WTC11 (cell line): ENCODE measurements around the gene CLEC4E.

Experiments
- GABPB1 ChIP-seq: sonication (generic); formaldehyde crosslinking; IDR thresholded peaks from 2 replicates; pipeline ENCODE4 v1.8.1; 2023; ENCODE audit warnings: mild to moderate bottlenecking, missing genetic modification reagents
- MYBL2 ChIP-seq: sonication (generic); formaldehyde crosslinking; IDR thresholded peaks from 2 replicates; pipeline ENCODE4 v1.8.1; 2023; ENCODE audit warnings: mild to moderate bottlenecking, moderate library complexity, missing genetic modification reagents
- NR2C2 ChIP-seq: sonication (generic); formaldehyde crosslinking; IDR thresholded peaks from 2 replicates; pipeline ENCODE4 v1.8.0; 2022; ENCODE audit warnings: mild to moderate bottlenecking, missing genetic modification reagents
- SOX15 ChIP-seq: fragments of 250-450 bp; sonication (Bioruptor Pico); IDR thresholded peaks from 2 replicates; pipeline ENCODE4 v1.9.0; 2021; ENCODE audit warnings: mild to moderate bottlenecking
- TEAD4 ChIP-seq: sonication (generic); formaldehyde crosslinking; IDR thresholded peaks from 2 replicates; pipeline ENCODE4 v1.8.0; 2022; ENCODE audit warnings: mild to moderate bottlenecking, missing genetic modification reagents
- ZNF396 ChIP-seq: fragments of 250-450 bp; sonication (Bioruptor Pico); IDR thresholded peaks from 2 replicates; pipeline ENCODE4 v1.8.0; 2021; ENCODE audit warnings: mild to moderate bottlenecking, moderate library complexity, borderline replicate concordance
- TF ChIP-seq, protein P1 (sequence below): sonication (generic); formaldehyde crosslinking; IDR thresholded peaks from 2 replicates; pipeline ENCODE4 v1.8.1; 2023; ENCODE audit warnings: mild to moderate bottlenecking, moderate library complexity, missing genetic modification reagents
- TF ChIP-seq, protein P2 (sequence below): sonication (generic); formaldehyde crosslinking; IDR thresholded peaks from 2 replicates; pipeline ENCODE4 v1.8.0; 2022; ENCODE audit warnings: mild to moderate bottlenecking, missing genetic modification reagents
- TF ChIP-seq, protein P3 (sequence below): fragments of 200-600 bp; IDR thresholded peaks from 2 replicates; pipeline ENCODE4 v1.8.0; 2022; ENCODE audit warnings: antibody characterized with exemption
- TF ChIP-seq, protein P4 (sequence below): sonication (generic); formaldehyde crosslinking; IDR thresholded peaks from 2 replicates; pipeline ENCODE4 v1.8.0; 2023; ENCODE audit warnings: missing genetic modification reagents, mild to moderate bottlenecking, borderline replicate concordance
- TF ChIP-seq, protein P5 (sequence below): fragments of 250-450 bp; sonication (Bioruptor Pico); IDR thresholded peaks from 2 replicates; pipeline ENCODE4 v1.9.0; 2021; ENCODE audit warnings: mild to moderate bottlenecking, borderline replicate concordance
- TF ChIP-seq, protein P6 (sequence below): fragments of 250-450 bp; sonication (Bioruptor Pico); IDR thresholded peaks from 2 replicates; pipeline ENCODE4 v1.9.0; 2021; ENCODE audit warnings: mild to moderate bottlenecking
- TF ChIP-seq, protein P7 (sequence below): sonication (generic); formaldehyde crosslinking; IDR thresholded peaks from 2 replicates; pipeline ENCODE4 v1.8.1; 2023; ENCODE audit warnings: mild to moderate bottlenecking, missing genetic modification reagents, moderate library complexity

DNA sequence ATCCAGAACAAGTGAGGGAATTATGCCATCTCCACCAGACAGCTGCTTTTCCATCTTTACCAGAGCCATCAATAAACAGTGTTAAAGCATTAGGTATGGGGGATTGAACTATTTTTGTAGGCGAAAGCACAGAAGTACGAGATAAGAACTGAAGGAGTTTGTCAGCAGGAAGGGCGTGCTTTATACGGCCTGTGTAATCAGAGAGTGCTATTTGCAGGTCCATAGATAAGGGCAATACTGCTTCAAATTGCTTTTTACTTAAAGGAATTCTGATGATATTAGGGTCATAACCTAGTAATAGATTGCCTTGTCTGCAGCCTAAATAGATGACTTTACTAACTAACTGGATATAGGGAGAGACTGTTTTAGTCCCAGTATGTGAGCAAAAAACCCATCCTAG, 20.3 kb upstream of the CLEC4E start:
- TF ChIP-seq SOX15 (CRISPR knock-in tag) (no peak), TEAD4 (CRISPR knock-in tag) (no peak), GABPB1 (CRISPR knock-in tag) (no peak), NR2C2 (CRISPR knock-in tag) (no peak), ZNF396 (CRISPR knock-in tag) (no peak), MYBL2 (CRISPR knock-in tag) (no peak)
- TF ChIP-seq, protein P1, sequence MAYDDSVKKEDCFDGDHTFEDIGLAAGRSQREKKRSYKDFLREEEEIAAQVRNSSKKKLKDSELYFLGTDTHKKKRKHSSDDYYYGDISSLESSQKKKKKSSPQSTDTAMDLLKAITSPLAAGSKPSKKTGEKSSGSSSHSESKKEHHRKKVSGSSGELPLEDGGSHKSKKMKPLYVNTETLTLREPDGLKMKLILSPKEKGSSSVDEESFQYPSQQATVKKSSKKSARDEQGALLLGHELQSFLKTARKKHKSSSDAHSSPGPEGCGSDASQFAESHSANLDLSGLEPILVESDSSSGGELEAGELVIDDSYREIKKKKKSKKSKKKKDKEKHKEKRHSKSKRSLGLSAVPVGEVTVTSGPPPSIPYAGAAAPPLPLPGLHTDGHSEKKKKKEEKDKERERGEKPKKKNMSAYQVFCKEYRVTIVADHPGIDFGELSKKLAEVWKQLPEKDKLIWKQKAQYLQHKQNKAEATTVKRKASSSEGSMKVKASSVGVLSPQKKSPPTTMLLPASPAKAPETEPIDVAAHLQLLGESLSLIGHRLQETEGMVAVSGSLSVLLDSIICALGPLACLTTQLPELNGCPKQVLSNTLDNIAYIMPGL (CRISPR knock-in tag): no peak
- TF ChIP-seq, protein P2, sequence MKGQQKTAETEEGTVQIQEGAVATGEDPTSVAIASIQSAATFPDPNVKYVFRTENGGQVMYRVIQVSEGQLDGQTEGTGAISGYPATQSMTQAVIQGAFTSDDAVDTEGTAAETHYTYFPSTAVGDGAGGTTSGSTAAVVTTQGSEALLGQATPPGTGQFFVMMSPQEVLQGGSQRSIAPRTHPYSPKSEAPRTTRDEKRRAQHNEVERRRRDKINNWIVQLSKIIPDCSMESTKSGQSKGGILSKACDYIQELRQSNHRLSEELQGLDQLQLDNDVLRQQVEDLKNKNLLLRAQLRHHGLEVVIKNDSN (CRISPR knock-in tag): no peak
- TF ChIP-seq, protein P3, sequence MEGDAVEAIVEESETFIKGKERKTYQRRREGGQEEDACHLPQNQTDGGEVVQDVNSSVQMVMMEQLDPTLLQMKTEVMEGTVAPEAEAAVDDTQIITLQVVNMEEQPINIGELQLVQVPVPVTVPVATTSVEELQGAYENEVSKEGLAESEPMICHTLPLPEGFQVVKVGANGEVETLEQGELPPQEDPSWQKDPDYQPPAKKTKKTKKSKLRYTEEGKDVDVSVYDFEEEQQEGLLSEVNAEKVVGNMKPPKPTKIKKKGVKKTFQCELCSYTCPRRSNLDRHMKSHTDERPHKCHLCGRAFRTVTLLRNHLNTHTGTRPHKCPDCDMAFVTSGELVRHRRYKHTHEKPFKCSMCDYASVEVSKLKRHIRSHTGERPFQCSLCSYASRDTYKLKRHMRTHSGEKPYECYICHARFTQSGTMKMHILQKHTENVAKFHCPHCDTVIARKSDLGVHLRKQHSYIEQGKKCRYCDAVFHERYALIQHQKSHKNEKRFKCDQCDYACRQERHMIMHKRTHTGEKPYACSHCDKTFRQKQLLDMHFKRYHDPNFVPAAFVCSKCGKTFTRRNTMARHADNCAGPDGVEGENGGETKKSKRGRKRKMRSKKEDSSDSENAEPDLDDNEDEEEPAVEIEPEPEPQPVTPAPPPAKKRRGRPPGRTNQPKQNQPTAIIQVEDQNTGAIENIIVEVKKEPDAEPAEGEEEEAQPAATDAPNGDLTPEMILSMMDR: no peak
- TF ChIP-seq, protein P4, sequence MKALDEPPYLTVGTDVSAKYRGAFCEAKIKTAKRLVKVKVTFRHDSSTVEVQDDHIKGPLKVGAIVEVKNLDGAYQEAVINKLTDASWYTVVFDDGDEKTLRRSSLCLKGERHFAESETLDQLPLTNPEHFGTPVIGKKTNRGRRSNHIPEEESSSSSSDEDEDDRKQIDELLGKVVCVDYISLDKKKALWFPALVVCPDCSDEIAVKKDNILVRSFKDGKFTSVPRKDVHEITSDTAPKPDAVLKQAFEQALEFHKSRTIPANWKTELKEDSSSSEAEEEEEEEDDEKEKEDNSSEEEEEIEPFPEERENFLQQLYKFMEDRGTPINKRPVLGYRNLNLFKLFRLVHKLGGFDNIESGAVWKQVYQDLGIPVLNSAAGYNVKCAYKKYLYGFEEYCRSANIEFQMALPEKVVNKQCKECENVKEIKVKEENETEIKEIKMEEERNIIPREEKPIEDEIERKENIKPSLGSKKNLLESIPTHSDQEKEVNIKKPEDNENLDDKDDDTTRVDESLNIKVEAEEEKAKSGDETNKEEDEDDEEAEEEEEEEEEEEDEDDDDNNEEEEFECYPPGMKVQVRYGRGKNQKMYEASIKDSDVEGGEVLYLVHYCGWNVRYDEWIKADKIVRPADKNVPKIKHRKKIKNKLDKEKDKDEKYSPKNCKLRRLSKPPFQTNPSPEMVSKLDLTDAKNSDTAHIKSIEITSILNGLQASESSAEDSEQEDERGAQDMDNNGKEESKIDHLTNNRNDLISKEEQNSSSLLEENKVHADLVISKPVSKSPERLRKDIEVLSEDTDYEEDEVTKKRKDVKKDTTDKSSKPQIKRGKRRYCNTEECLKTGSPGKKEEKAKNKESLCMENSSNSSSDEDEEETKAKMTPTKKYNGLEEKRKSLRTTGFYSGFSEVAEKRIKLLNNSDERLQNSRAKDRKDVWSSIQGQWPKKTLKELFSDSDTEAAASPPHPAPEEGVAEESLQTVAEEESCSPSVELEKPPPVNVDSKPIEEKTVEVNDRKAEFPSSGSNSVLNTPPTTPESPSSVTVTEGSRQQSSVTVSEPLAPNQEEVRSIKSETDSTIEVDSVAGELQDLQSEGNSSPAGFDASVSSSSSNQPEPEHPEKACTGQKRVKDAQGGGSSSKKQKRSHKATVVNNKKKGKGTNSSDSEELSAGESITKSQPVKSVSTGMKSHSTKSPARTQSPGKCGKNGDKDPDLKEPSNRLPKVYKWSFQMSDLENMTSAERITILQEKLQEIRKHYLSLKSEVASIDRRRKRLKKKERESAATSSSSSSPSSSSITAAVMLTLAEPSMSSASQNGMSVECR (CRISPR knock-in tag): no peak
- TF ChIP-seq, protein P5, sequence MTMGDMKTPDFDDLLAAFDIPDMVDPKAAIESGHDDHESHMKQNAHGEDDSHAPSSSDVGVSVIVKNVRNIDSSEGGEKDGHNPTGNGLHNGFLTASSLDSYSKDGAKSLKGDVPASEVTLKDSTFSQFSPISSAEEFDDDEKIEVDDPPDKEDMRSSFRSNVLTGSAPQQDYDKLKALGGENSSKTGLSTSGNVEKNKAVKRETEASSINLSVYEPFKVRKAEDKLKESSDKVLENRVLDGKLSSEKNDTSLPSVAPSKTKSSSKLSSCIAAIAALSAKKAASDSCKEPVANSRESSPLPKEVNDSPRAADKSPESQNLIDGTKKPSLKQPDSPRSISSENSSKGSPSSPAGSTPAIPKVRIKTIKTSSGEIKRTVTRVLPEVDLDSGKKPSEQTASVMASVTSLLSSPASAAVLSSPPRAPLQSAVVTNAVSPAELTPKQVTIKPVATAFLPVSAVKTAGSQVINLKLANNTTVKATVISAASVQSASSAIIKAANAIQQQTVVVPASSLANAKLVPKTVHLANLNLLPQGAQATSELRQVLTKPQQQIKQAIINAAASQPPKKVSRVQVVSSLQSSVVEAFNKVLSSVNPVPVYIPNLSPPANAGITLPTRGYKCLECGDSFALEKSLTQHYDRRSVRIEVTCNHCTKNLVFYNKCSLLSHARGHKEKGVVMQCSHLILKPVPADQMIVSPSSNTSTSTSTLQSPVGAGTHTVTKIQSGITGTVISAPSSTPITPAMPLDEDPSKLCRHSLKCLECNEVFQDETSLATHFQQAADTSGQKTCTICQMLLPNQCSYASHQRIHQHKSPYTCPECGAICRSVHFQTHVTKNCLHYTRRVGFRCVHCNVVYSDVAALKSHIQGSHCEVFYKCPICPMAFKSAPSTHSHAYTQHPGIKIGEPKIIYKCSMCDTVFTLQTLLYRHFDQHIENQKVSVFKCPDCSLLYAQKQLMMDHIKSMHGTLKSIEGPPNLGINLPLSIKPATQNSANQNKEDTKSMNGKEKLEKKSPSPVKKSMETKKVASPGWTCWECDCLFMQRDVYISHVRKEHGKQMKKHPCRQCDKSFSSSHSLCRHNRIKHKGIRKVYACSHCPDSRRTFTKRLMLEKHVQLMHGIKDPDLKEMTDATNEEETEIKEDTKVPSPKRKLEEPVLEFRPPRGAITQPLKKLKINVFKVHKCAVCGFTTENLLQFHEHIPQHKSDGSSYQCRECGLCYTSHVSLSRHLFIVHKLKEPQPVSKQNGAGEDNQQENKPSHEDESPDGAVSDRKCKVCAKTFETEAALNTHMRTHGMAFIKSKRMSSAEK: no peak
- TF ChIP-seq, protein P6, sequence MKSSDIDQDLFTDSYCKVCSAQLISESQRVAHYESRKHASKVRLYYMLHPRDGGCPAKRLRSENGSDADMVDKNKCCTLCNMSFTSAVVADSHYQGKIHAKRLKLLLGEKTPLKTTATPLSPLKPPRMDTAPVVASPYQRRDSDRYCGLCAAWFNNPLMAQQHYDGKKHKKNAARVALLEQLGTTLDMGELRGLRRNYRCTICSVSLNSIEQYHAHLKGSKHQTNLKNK (CRISPR knock-in tag): no peak
- TF ChIP-seq, protein P7, sequence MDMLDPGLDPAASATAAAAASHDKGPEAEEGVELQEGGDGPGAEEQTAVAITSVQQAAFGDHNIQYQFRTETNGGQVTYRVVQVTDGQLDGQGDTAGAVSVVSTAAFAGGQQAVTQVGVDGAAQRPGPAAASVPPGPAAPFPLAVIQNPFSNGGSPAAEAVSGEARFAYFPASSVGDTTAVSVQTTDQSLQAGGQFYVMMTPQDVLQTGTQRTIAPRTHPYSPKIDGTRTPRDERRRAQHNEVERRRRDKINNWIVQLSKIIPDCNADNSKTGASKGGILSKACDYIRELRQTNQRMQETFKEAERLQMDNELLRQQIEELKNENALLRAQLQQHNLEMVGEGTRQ (CRISPR knock-in tag): no peak
